GM12878 (cell line): Measurements from ENCODE around the gene LSM12. TPM values are rescaled to one million over a fixed set of nuclear protein-coding genes. Genes with fewer than 3 reads are reported as not detected.
"Not testable (repeated sequence)": the region's sequence is repeated elsewhere in the genome, so short reads cannot be mapped to it uniquely, and the experiment has no call there.

Source experiments
- ATAC-seq: fragments of 200-7000 bp; cut with Tn5 transposase; 3 replicates; pipeline ENCODE4 v1.9.1; 2020; ENCODE audit warnings: mild to moderate bottlenecking, moderate library complexity
- BruUV-seq: library from RNA; stranded (reverse); fragments of 400-500 nt; replicated peaks from 2 replicates; lab custom pipeline; 2021; lab: Mats Ljungman, UMichigan
- CTCF ChIA-PET: fragments of 300-600 bp; sonication (Branson Sonifier 250); formaldehyde crosslinking; extraction: SDS; loops from one replicate; lab custom pipeline; 2021; ENCODE audit warnings: inconsistent platforms; lab: Yijun Ruan, JAX
- POLR2A ChIA-PET: fragments of 350-600 bp; formaldehyde crosslinking; extraction: SDS; loops from one replicate; lab custom pipeline; 2021; ENCODE audit warnings: inconsistent platforms; lab: Charles Lee
- RAD21 ChIA-PET: fragments of 300-600 bp; sonication (Branson Sonifier 250); formaldehyde crosslinking; loops from one replicate; lab custom pipeline; 2023; ENCODE audit warnings: antibody characterized with exemption; ENCODE audit not compliant: unreplicated experiment; lab: Charles Lee
- SMC1A ChIA-PET: fragments of 300-600 bp; sonication (Branson Sonifier 250); formaldehyde crosslinking; loops from one replicate; lab custom pipeline; 2023; ENCODE audit not compliant: unreplicated experiment, uncharacterized antibody; lab: Charles Lee
- DNase-seq: peaks from one replicate; pipeline ENCODE4 v3.0.0-alpha.2; 2011; ENCODE audit warnings: low read depth, low spot score
- FAIRE-seq: peaks from 3 replicates; lab custom pipeline; 2011; peaks lifted over from hg19 to GRCh38; lab: Jason Lieb, UNC
- H2AFZ ChIP-seq: 2 replicates; pipeline ENCODE4 v1.6.0; 2011; ENCODE audit warnings: low read depth, low read length, control low read depth; ENCODE audit not compliant: control insufficient read depth
- H3K27ac ChIP-seq: 2 replicates; pipeline ENCODE4 v1.5.1; 2011; ENCODE audit warnings: control low read depth; ENCODE audit not compliant: control insufficient read depth, insufficient read depth
- H3K27me3 ChIP-seq, 2 experiments: replicated peaks in 1 of 2; 2 replicates each; pipeline versions ENCODE4 v1.6.0 to v1.6.1; 2011; ENCODE audit warnings: low read length in 1 of 2; ENCODE audit not compliant: control insufficient read depth in 2 of 2, insufficient read depth in 2 of 2
- H3K36me3 ChIP-seq, 2 experiments: 2 replicates each; pipeline ENCODE4 v1.5.1; 2011; ENCODE audit warnings: low read length in 1 of 2; ENCODE audit not compliant: control insufficient read depth in 2 of 2, insufficient read depth in 2 of 2
- H3K4me1 ChIP-seq: 2 replicates; pipeline ENCODE4 v1.6.1; 2011; ENCODE audit warnings: mild to moderate bottlenecking, low read length, moderate library complexity, mixed read lengths; ENCODE audit not compliant: control insufficient read depth, insufficient read depth
- H3K4me2 ChIP-seq: 2 replicates; pipeline ENCODE4 v1.6.0; 2011; ENCODE audit warnings: control low read depth; ENCODE audit not compliant: control insufficient read depth, insufficient read depth
- H3K4me3 ChIP-seq: fragments of 200-600 bp; sonication (generic); 2 replicates; pipeline ENCODE4 v1.5.1; 2016
- H3K79me2 ChIP-seq: 2 replicates; pipeline ENCODE4 v1.6.0; 2011; ENCODE audit warnings: low read length; ENCODE audit not compliant: control insufficient read depth, insufficient read depth
- H3K9ac ChIP-seq: 2 replicates; pipeline ENCODE4 v1.8.0; 2011; ENCODE audit warnings: low read length, control low read depth, mixed read lengths; ENCODE audit not compliant: control insufficient read depth, insufficient read depth
- H3K9me3 ChIP-seq: replicated peaks from 3 replicates; pipeline ENCODE4 v1.5.1; 2011; ENCODE audit warnings: mild to moderate bottlenecking, low read length; ENCODE audit not compliant: control insufficient read depth, insufficient read depth
- H4K20me1 ChIP-seq: 2 replicates; pipeline ENCODE4 v1.6.0; 2011; ENCODE audit not compliant: control insufficient read depth, insufficient read depth
- EGR1 ChIP-seq, 2 experiments: IDR thresholded peaks; 1 replicate in 1 of 2; 2 replicates in 1 of 2; pipeline ENCODE4 v1.6.1; 2011 to 2012; ENCODE audit warnings: low read depth in 2 of 2, low read length in 2 of 2, borderline replicate concordance in 1 of 2, mild to moderate bottlenecking in 1 of 2, moderate library complexity in 1 of 2
- HDGF ChIP-seq: fragments of 450-650 bp; IDR thresholded peaks from 2 replicates; pipeline ENCODE4 v1.6.1; 2016; ENCODE audit warnings: antibody characterized with exemption
- MAX ChIP-seq: IDR thresholded peaks from 2 replicates; pipeline ENCODE4 v1.6.1; 2012; ENCODE audit warnings: low read depth, low read length, improper control_type of control experiment
- MTA2 ChIP-seq: fragments of 450-650 bp; IDR thresholded peaks from 2 replicates; pipeline ENCODE4 v1.6.1; 2016; ENCODE audit warnings: low read depth, mild to moderate bottlenecking, moderate library complexity
- RFX5 ChIP-seq: IDR thresholded peaks from 2 replicates; pipeline ENCODE4 v1.6.1; 2011; ENCODE audit warnings: low read depth, low read length, improper control_type of control experiment
- SMAD5 ChIP-seq: IDR thresholded peaks from 2 replicates; pipeline ENCODE4 v1.6.1; 2016; ENCODE audit warnings: antibody characterized with exemption, low read depth
- STAT1 ChIP-seq: fragments of 450-650 bp; conservative IDR thresholded peaks from 2 replicates; pipeline ENCODE4 v1.6.1; 2014; ENCODE audit warnings: antibody characterized with exemption, mild to moderate bottlenecking
- SUZ12 ChIP-seq: fragments of 200-600 bp; sonication (generic); IDR thresholded peaks from one replicate; pipeline ENCODE4 v1.6.1; 2018; ENCODE audit warnings: antibody characterized with exemption, mild to moderate bottlenecking; ENCODE audit not compliant: unreplicated experiment
- ZZZ3 ChIP-seq: IDR thresholded peaks from 2 replicates; pipeline ENCODE4 v1.6.1; 2011; ENCODE audit warnings: low read depth; ENCODE audit not compliant: control insufficient read depth, insufficient read length
- WGBS: methylation state at CpG from one replicate; pipeline ENCODE4 v1.1.6; 2016; ENCODE audit warnings: low lambda C conversion rate; ENCODE audit not compliant: insufficient replicate concordance, insufficient coverage; ENCODE audit errors: missing lambda C conversion rate; 5-methylcytosine and 5-hydroxymethylcytosine counted together
- in situ Hi-C: fragments of 300-500 bp; cut with MboI; formaldehyde crosslinking; loops from 9 replicates; pipeline ENCODE4 v1.14.3; 2018; ENCODE audit warnings: mixed read lengths
- intact Hi-C: fragments of 100-400 bp; cut with micrococcal nuclease; formaldehyde crosslinking; loops from one replicate; pipeline ENCODE4 v1.14.2; 2022; ENCODE audit not compliant: unreplicated experiment
- polyA plus RNA-seq, 11 experiments: library from polyadenylated mRNA; depleted of rRNA in 4 of 11; unstranded in 6 of 11; stranded (reverse) in 5 of 11; fragments of >200 nt; fragmentation: Nextera tagmentation in 4 of 11; fragmentation: Illumina TruSeq in 1 of 11; extraction: Ambion mirVana in 4 of 11; extraction: Trizol in 1 of 11; gene quantifications; 1 replicate in 1 of 11; 2 replicates in 10 of 11; pipeline versions ENCODE4 v1.2.1 to v1.2.3, GENCODE V29; 2011 to 2016; ENCODE audit warnings: inconsistent platforms in 2 of 11, missing spikeins in 2 of 11, low read depth in 1 of 11
- total RNA-seq, 4 experiments: library from RNA; depleted of rRNA in 3 of 4; stranded (reverse); fragments of >200 nt in 3 of 4; fragmentation: Illumina TruSeq in 1 of 4; extraction: Trizol in 1 of 4; gene quantifications; 2 replicates each; pipeline versions ENCODE4 v1.2.1 to v1.2.3, GENCODE V29; 2013 to 2021

The LSM12 gene
- total and polyA plus RNA-seq, 10 of the 15 experiments (the other 5 are each of a cell fraction or from before 2014, with no cell fraction given): 51.1 to 206 (median 70.8) TPM

DNA sequence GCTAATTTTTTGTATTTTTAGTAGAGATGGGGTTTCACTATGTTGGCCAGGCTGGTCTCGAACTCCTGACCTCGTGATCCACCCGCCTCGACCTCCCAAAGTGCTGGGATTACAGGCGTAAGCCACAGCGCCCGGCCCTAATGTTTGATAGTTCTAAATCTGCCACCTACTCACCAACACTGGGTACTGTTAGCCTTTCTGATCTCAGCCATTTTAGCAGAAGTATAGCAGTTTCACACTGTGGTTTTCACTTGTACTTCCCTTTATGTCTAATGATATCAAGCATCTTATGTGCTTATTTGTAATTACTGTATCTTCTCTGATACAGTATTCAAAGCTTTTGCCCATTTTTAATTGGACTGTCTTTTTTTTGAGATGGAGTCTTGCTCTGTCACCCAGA lies 19.6 kb downstream of the LSM12 start:
- H3K4me2 ChIP-seq, CTCF ChIA-PET, SMC1A ChIA-PET, H4K20me1 ChIP-seq, BruUV-seq, intact Hi-C loops, DNase-seq, H3K27ac ChIP-seq, ATAC-seq, POLR2A ChIA-PET, in situ Hi-C loops, H3K9me3 ChIP-seq, H3K27me3 ChIP-seq, FAIRE-seq, H3K9ac ChIP-seq, H3K4me1 ChIP-seq, RAD21 ChIA-PET, H3K4me3 ChIP-seq, H2AFZ ChIP-seq: not testable (repeated sequence)
- H3K79me2 ChIP-seq: peaks cover 13% of the 10 kb centered on the region
- peaks cover 9 to 31% of the 10 kb centered on the region in 2 experiments for H3K36me3 ChIP-seq
- WGBS: 97% methylated on average over 7 of the region's 7 CpGs

DNA sequence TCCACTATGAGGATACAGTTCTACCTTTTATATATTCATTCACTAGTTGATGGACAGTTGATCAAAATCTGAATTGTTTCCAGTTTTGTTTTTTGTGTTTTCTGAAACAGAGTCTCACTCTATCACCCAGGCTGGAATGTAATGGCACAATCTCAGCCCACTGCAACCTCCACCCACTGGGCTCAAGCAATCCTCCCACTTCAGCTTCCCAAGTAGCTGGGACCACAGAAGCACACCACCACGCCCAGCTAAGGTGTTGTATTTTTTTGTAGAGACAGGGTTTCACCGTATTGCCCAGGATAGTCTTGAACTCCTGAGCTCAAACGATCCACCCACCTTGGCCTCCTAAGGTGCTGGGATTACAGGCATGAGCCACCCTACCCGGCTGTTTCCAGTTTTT lies 21.0 kb downstream of the LSM12 start:
- RAD21 ChIA-PET: no interaction called here
- DNase-seq (no peak), FAIRE-seq (no peak), ATAC-seq (no peak)
- Histone ChIP-seq H3K9ac (no peak overlapping the region), H3K4me1 (no peaks in the 10 kb centered on the region), H3K9me3 (no peaks in the 10 kb centered on the region; the same call in 1 of the 3 replicates), H3K27me3 (no peaks in the 10 kb centered on the region), H3K36me3 (peaks cover 6 to 24% of the 10 kb centered on the region in 2 experiments), H4K20me1 (no peaks in the 10 kb centered on the region), H3K79me2 (peaks cover 22% of the 10 kb centered on the region), H3K27ac (no peak overlapping the region), H3K4me2 (no peak overlapping the region), H2AFZ (no peak overlapping the region), H3K4me3 (no peak overlapping the region)
- in situ Hi-C loops: no loop called here
- CTCF ChIA-PET: no interaction called here
- 100% methylated on average over 4 of the region's 4 CpGs for WGBS
- BruUV-seq: no TSS peak
- TF ChIP-seq HDGF (no peak), MTA2 (no peak), EGR1 (IDR thresholded peaks at IDR 0.05; ENCODE audit: borderline replicate concordance in 1 of 2, low read depth in 2 of 2, low read length in 2 of 2) (no peak), RFX5 (no peak), SUZ12 (no peak), ZZZ3 (no peak), MAX (no peak), SMAD5 (no peak), STAT1 (no peak)
- SMC1A ChIA-PET: no interaction called here
- intact Hi-C loops: no loop called here
- POLR2A ChIA-PET: no interaction called here
